ENCODE data around the gene STK11. TPM values are rescaled to one million over a fixed set of nuclear protein-coding genes. Genes with fewer than 3 reads are reported as not detected.

STK11 gene
- total and polyA plus RNA-seq, 9 donors = 36.9 to 71.2 (median 54.2) TPM

DNA sequence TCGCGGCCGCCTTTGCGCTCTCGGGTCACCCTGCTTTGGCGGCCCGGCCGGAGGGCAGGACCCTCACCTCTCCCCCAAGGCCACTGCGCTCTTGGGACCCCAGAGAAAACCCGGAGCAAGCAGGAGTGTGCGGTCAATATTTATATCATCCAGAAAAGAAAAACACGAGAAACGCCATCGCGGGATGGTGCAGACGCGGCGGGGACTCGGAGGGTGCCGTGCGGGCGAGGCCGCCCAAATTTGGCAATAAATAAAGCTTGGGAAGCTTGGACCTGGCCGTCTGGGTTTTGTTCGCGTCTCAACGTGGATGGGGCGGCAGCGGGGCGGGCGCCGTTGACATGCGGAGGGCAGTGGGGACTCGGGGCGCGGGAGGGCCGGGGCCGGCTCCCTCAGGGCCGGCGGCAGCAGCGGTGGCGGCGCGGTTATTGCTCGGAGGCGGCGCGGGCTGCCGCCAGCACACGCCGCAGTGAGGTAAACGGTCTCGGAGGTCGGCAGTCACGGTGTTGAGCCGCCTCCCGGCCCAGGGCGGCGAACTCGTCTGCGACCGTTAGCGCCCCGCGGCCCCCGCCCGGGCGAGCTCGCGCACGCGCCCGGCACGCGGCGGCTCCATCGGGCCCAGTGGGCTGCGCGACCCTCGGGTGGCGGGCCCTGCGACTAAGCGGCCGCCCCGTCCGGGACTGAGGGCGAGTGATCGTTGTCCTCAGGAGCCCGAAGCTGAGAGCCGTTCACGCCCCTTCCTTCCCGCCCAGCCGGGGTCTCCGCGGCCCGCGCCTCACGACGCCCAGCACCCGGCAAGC is 22.8 kb downstream of the STK11 start:
- no peaks in the 10 kb centered on the region for H3K27me3 ChIP-seq
- intact Hi-C loops (cut with DNase I) = no loop called here
- no peak overlapping the region for H3K4me3 ChIP-seq
- peaks cover 12% of the 10 kb centered on the region for H3K4me1 ChIP-seq (ENCODE audit: insufficient read depth)
- no peak overlapping the region for H3K27ac ChIP-seq
- no peaks in the 10 kb centered on the region for H3K36me3 ChIP-seq
- TF ChIP-seq, protein P1, sequence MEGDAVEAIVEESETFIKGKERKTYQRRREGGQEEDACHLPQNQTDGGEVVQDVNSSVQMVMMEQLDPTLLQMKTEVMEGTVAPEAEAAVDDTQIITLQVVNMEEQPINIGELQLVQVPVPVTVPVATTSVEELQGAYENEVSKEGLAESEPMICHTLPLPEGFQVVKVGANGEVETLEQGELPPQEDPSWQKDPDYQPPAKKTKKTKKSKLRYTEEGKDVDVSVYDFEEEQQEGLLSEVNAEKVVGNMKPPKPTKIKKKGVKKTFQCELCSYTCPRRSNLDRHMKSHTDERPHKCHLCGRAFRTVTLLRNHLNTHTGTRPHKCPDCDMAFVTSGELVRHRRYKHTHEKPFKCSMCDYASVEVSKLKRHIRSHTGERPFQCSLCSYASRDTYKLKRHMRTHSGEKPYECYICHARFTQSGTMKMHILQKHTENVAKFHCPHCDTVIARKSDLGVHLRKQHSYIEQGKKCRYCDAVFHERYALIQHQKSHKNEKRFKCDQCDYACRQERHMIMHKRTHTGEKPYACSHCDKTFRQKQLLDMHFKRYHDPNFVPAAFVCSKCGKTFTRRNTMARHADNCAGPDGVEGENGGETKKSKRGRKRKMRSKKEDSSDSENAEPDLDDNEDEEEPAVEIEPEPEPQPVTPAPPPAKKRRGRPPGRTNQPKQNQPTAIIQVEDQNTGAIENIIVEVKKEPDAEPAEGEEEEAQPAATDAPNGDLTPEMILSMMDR (IDR thresholded peaks at IDR 0.05) = no peak
- TF ChIP-seq EP300 (IDR thresholded peaks at IDR 0.05) (no peak), POLR2A (IDR thresholded peaks at IDR 0.05) (no peak)
- H3K9me3 ChIP-seq = no peaks in the 10 kb centered on the region
- no peak for DNase-seq
- WGBS, 3 donors = 94 to 96% (median 95%) methylated on average over 100 of the region's 100 CpGs

DNA sequence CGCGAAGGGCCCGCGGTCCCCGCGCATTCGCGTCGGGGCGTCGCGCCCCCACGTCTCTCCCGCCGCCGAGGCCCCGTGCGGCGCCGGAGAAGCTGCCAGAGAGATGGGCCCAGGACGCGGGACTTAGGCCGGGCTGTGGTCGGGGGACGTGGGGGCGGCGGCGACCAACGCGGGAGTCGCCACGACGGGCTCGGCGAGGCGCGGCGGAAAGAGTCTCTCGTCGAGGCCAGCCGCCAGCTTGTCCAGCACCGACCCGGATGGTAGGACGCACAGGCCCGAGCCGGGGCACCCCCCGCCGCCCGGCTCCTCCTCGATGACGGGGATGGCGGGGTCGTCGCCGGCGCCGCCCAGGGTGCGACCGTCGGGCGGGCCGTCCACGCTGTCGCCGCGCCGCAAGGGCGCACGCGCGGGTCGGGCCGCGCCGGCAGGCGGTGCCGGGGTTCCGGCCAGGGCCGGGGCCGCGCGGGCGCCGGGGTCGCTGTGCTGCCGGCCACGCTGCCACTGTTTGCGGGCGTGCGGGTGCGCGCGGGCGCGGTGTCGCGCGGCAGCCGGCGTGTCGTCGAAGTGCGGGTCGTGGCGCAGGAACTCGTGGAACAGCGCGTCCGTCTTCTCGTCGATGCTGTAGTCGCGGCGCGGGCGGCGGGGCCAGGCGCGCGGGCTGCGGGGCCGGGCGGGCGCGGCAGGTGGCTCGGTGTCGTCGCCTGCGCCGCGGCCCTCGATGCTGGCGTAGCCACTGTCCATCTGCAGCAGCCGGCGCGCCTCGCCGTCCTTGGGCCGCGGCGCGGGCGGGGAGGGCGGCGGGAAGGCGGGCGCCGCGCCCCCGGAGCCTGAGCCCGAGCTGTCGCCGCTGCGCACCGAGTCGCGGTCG is 23.7 kb downstream of the STK11 start:
- H3K27me3 ChIP-seq = no peaks in the 10 kb centered on the region
- DNase-seq = no peak

DNA sequence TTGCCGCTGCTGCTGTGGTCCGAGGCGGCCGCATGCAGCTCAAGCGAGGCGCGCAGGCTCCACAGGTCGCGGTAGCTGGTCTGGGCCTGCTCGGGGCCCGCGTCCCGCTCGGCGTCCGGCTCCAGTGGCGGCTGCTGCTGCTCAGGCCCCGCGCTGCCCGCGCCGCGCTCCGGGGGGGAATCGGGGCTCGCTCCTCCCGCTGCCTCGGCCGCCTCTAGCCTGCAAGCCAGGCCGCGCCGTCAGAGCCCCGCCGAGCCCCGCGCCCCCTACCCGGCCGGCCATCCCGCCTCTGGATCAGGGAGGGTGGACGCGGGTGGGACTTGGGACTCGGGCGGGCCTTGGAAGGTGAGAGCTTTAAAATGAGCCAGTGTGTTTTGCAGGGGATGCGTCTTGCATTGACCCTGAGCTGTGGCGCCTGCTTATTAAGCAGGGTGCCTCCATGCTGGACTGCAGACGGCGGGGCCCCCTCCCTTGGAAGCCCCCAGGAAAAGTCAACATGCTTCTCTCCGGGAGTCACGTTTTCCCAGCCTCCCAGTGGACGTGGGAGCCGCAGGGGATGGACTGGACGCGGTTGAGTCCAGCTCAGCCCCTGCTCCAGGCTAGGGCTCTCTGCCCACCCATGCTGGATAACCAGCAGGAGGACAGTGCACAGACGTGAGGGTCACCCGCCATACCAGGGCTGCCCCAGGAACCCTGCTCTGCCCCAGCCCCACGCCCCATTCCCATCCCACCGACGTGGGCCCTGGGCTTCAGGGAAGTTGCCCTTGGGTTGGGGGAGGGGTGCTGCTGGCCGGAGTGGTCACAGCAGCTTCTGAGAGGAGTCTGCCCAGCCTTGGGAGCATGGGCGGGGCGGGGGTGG is 24.6 kb downstream of the STK11 start:
- TF ChIP-seq POLR2A (IDR thresholded peaks at IDR 0.05) (no peak), EP300 (IDR thresholded peaks at IDR 0.05) (no peak)
- TF ChIP-seq, protein P1 (IDR thresholded peaks at IDR 0.05) = no peak
- intact Hi-C loops (cut with DNase I) = loop anchor here in 1 of 4 donors (10.0 kb wide), 1 partner anchor 305 kb away; the partner anchor contains the start of gene ARID3A
- Histone ChIP-seq H3K27me3 (no peaks in the 10 kb centered on the region), H3K9me3 (no peaks in the 10 kb centered on the region), H3K4me1 (ENCODE audit: insufficient read depth) (peaks cover 12% of the 10 kb centered on the region), H3K4me3 (no peak overlapping the region), H3K36me3 (no peaks in the 10 kb centered on the region), H3K27ac (no peak overlapping the region)
- no peak for DNase-seq
- WGBS, 3 donors = 77 to 87% (median 81%) methylated on average over 54 to 61 of the region's 61 CpGs

More for the DNA sequence above, 23.7 kb downstream of the STK11 start:
- Histone ChIP-seq H3K4me3 (no peak overlapping the region), H3K9me3 (no peaks in the 10 kb centered on the region), H3K27ac (no peak overlapping the region), H3K4me1 (ENCODE audit: insufficient read depth) (peaks cover 12% of the 10 kb centered on the region), H3K36me3 (no peaks in the 10 kb centered on the region)
- 91 to 95% (median 95%) methylated on average over 152 to 158 of the region's 158 CpGs for WGBS, 3 donors
- intact Hi-C loops (cut with DNase I) = no loop called here
- TF ChIP-seq, protein P1 (IDR thresholded peaks at IDR 0.05) = no peak
- TF ChIP-seq EP300 (IDR thresholded peaks at IDR 0.05) (no peak), POLR2A (IDR thresholded peaks at IDR 0.05) (no peak)
